ENCODE measurements around the gene TRIOBP. TPM values are rescaled to one million over a fixed set of nuclear protein-coding genes. Genes with fewer than 3 reads are reported as not detected.
A peak's percentile ranks its signal among the peaks of the same experiment; 100 is the strongest.
"Not testable (repeated sequence)": the region's sequence is repeated elsewhere in the genome, so short reads cannot be mapped to it uniquely, and the experiment has no call there.

TRIOBP gene
- total and polyA plus RNA-seq, 7 experiments from 2014 or later = 6.7 to 43.0 (median 22.9) TPM

DNA sequence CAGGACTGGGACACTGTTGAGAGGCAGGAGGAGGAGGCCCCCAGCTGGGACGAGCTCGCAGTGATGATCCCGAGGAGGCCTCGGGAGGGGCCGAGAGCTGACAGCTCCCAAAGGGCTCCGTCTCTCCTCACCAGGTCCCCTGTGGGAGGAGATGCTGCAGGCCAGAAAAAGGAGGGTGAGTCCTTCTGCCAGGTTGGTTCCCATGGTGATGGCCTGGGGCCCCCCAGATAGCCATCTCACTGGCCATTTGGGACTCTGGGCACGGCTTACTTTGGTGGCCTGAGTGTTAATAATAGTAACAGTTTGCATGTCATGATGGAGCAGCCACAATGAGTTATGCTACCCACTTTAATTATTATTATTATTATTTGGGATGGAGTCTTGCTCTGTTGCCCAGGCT lies 18.9 kb downstream of the TRIOBP start:
- Mint-ChIP-seq H3K27me3 (no peaks in the 10 kb centered on the region), H3K9me3 (no peaks in the 10 kb centered on the region), H3K36me3 (peaks cover 0 to 15% (median 7%) of the 10 kb centered on the region in 5 donors), H3K4me3 (no peak overlapping the region), H3K27ac (no peak overlapping the region), H3K4me1 (peaks cover 0 to 2% (median 0%) of the 10 kb centered on the region in 7 donors)
- ChIA-PET CTCF (no interaction called here), POLR2A (interaction anchor here (0.6 kb wide), 1 partner anchor 1179 kb away, joined by 4 read pairs; no protein-coding TSS in a partner anchor)
- H3K4me3 ChIP-seq (ENCODE audit: low read length) = no peak overlapping the region
- DNase-seq (no peak), ATAC-seq (no peak)
- no peaks in the 10 kb centered on the region for H3K4me1 ChIP-seq (ENCODE audit: control insufficient read depth in 2 of 2, insufficient read depth in 2 of 2, low read length in 2 of 2)
- H3K36me3 ChIP-seq (ENCODE audit: control insufficient read depth in 2 of 3, insufficient read depth in 3 of 3, low read length in 3 of 3) = peaks cover 0 to 1% (median 0%) of the 10 kb centered on the region in 3 experiments
- no peaks in the 10 kb centered on the region for H3K9me3 ChIP-seq (ENCODE audit: control insufficient read depth in 2 of 3, low read length in 3 of 3)
- H3K27me3 ChIP-seq (ENCODE audit: control insufficient read depth in 2 of 2, insufficient read depth in 2 of 2, low read length in 2 of 2) = no peaks in the 10 kb centered on the region
- intact Hi-C loops (cut with micrococcal nuclease) = no loop called here
- H3K27ac ChIP-seq (ENCODE audit: low read depth, low read length) = no peak overlapping the region

DNA sequence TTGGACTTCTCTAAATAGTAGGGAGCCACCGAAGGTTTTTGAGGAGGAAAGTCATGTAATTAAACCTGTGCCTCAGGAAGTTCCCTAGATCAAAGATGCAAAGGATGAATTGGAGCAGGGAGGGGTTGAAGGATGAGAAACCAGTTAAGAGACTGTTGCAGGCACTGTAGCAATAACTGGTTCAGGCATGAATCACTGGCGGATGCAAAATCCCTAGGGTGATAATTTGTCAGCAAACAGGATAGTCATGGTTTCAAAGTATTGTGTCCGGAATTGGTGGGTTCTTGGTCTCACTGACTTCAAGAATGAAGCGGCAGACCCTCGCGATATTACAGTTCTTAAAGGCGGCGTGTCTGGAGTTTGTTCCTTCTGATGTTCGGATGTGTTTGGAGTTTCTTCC lies 19.9 kb downstream of the TRIOBP start:
- intact Hi-C loops (cut with micrococcal nuclease) = no loop called here
- Histone ChIP-seq H3K4me3 (ENCODE audit: low read length) (no peak overlapping the region), H3K27me3 (ENCODE audit: control insufficient read depth in 2 of 2, insufficient read depth in 2 of 2, low read length in 2 of 2) (no peaks in the 10 kb centered on the region), H3K9me3 (ENCODE audit: control insufficient read depth in 2 of 3, low read length in 3 of 3) (no peaks in the 10 kb centered on the region), H3K4me1 (ENCODE audit: control insufficient read depth in 2 of 2, insufficient read depth in 2 of 2, low read length in 2 of 2) (no peaks in the 10 kb centered on the region), H3K36me3 (ENCODE audit: control insufficient read depth in 2 of 3, insufficient read depth in 3 of 3, low read length in 3 of 3) (no peaks in the 10 kb centered on the region), H3K27ac (ENCODE audit: low read depth, low read length) (no peak overlapping the region)
- CTCF ChIA-PET = no interaction called here
- Mint-ChIP-seq H3K36me3 (peaks cover 0 to 15% (median 7%) of the 10 kb centered on the region in 5 donors), H3K27me3 (no peaks in the 10 kb centered on the region), H3K27ac (no peak overlapping the region), H3K9me3 (no peaks in the 10 kb centered on the region), H3K4me3 (no peak overlapping the region), H3K4me1 (peaks cover 0 to 2% (median 0%) of the 10 kb centered on the region in 7 donors)
- DNase-seq (no peak), ATAC-seq (no peak)
- POLR2A ChIA-PET = no interaction called here

DNA sequence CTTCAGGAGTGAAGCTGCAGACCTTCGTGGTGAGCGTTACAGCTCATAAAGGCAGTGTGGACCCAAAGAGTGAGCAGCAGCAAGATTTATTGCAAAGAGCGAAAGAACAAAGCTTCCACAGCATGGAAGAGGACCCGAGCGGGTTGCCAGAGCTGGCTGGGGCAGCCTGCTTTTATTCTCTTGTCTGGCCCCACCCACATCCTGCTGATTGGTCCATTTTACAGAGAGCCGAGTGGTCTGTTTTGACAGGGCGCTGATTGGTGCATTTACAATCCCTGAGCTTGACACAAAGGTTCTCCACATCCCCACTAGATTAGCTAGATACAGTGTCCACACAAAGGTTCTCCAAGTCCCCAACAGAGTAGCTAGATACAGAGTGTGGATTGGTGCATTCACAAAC lies 20.4 kb downstream of the TRIOBP start:
- H3K4me1 Mint-ChIP-seq; H3K27me3 Mint-ChIP-seq; intact Hi-C loops (cut with micrococcal nuclease); H3K4me1 ChIP-seq (ENCODE audit: control insufficient read depth in 2 of 2, insufficient read depth in 2 of 2, low read length in 2 of 2); CTCF ChIA-PET; H3K4me3 ChIP-seq (ENCODE audit: low read length); ATAC-seq; DNase-seq; H3K4me3 Mint-ChIP-seq; H3K36me3 ChIP-seq (ENCODE audit: control insufficient read depth in 2 of 3, insufficient read depth in 3 of 3, low read length in 3 of 3); H3K27ac Mint-ChIP-seq; H3K27ac ChIP-seq (ENCODE audit: low read depth, low read length); POLR2A ChIA-PET; H3K9me3 ChIP-seq (ENCODE audit: control insufficient read depth in 2 of 3, low read length in 3 of 3); H3K27me3 ChIP-seq (ENCODE audit: control insufficient read depth in 2 of 2, insufficient read depth in 2 of 2, low read length in 2 of 2); H3K9me3 Mint-ChIP-seq: not testable (repeated sequence)
- peaks cover 0 to 15% (median 7%) of the 10 kb centered on the region in 5 donors for H3K36me3 Mint-ChIP-seq

DNA sequence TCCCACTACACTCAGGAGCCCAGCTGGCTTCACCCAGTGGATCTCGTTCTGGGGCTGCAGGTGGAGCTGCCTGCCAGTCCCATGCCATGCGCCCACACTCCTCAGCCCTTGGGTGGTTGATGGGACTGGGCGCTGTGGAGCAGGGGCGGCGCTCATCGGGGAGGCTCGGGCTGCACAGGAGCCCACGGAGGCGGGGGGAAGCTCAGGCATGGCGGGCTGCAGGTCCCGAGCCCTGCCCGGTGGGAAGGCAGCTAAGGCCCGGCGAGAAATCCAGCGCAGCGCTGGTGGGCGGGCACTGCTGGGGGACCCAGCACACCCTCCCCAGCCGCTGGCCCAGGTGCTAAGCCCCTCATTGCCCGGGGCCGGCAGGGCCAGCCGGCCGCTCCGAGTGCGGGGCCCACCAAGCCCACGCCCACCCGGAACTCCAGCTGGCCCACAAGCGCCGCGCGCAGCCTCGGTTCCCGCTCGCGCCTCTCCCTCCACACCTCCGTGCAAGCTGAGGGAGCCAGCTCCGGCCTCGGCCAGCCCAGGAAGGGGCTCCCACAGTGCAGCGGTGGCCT lies 21.0 kb downstream of the TRIOBP start:
- H3K27ac ChIP-seq (ENCODE audit: low read depth, low read length); H3K4me1 ChIP-seq (ENCODE audit: control insufficient read depth in 2 of 2, insufficient read depth in 2 of 2, low read length in 2 of 2); H3K4me1 Mint-ChIP-seq; H3K4me3 ChIP-seq (ENCODE audit: low read length); DNase-seq; H3K27me3 ChIP-seq (ENCODE audit: control insufficient read depth in 2 of 2, insufficient read depth in 2 of 2, low read length in 2 of 2); H3K9me3 ChIP-seq (ENCODE audit: control insufficient read depth in 2 of 3, low read length in 3 of 3); H3K27ac Mint-ChIP-seq; H3K36me3 ChIP-seq (ENCODE audit: control insufficient read depth in 2 of 3, insufficient read depth in 3 of 3, low read length in 3 of 3); H3K27me3 Mint-ChIP-seq; CTCF ChIA-PET; intact Hi-C loops (cut with micrococcal nuclease); POLR2A ChIA-PET; ATAC-seq; H3K4me3 Mint-ChIP-seq; H3K9me3 Mint-ChIP-seq: not testable (repeated sequence)
- peaks cover 0 to 15% (median 7%) of the 10 kb centered on the region in 5 donors for H3K36me3 Mint-ChIP-seq

DNA sequence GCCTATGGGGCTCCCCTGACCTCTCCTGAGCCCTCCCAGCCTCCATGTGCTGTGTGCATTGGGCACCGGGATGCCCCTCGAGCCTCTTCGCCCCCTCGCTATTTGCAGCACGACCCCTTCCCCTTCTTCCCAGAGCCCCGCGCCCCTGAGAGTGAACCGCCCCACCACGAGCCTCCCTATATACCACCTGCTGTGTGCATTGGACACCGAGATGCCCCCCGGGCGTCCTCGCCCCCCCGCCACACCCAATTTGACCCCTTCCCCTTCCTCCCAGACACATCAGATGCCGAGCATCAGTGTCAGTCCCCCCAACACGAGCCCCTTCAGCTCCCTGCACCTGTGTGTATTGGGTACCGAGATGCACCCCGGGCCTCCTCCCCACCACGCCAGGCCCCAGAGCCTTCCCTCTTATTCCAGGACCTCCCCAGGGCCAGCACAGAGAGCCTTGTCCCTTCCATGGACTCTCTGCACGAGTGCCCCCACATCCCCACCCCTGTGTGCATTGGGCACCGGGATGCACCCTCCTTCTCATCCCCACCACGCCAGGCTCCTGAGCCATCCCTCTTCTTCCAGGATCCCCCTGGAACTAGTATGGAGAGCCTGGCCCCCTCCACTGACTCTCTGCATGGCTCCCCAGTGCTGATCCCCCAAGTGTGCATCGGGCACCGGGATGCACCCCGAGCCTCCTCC lies 28.8 kb downstream of the TRIOBP start:
- H3K27me3 ChIP-seq (ENCODE audit: control insufficient read depth in 2 of 2, insufficient read depth in 2 of 2, low read length in 2 of 2) = no peaks in the 10 kb centered on the region
- H3K36me3 ChIP-seq (ENCODE audit: control insufficient read depth in 2 of 3, insufficient read depth in 3 of 3, low read length in 3 of 3) = peaks cover 0 to 6% (median 0%) of the 10 kb centered on the region in 3 experiments
- H3K9me3 Mint-ChIP-seq = peaks cover 0 to 2% (median 0%) of the 10 kb centered on the region in 11 donors
- H3K4me3 Mint-ChIP-seq = no peak overlapping the region
- H3K27ac Mint-ChIP-seq = no peak overlapping the region
- CTCF ChIA-PET = no interaction called here
- H3K4me1 ChIP-seq (ENCODE audit: control insufficient read depth in 2 of 2, insufficient read depth in 2 of 2, low read length in 2 of 2) = no peaks in the 10 kb centered on the region
- DNase-seq (no peak), ATAC-seq (no peak)
- intact Hi-C loops (cut with micrococcal nuclease) = no loop called here
- no peaks in the 10 kb centered on the region for H3K9me3 ChIP-seq (ENCODE audit: control insufficient read depth in 2 of 3, low read length in 3 of 3)
- H3K27ac ChIP-seq (ENCODE audit: low read depth, low read length) = no peak overlapping the region
- no peaks in the 10 kb centered on the region for H3K27me3 Mint-ChIP-seq
- H3K4me1 Mint-ChIP-seq = peaks cover 0 to 3% (median 0%) of the 10 kb centered on the region in 7 donors
- no peak overlapping the region for H3K4me3 ChIP-seq (ENCODE audit: low read length)
- POLR2A ChIA-PET = no interaction called here
- peaks cover 0 to 19% (median 6%) of the 10 kb centered on the region in 5 donors for H3K36me3 Mint-ChIP-seq

DNA sequence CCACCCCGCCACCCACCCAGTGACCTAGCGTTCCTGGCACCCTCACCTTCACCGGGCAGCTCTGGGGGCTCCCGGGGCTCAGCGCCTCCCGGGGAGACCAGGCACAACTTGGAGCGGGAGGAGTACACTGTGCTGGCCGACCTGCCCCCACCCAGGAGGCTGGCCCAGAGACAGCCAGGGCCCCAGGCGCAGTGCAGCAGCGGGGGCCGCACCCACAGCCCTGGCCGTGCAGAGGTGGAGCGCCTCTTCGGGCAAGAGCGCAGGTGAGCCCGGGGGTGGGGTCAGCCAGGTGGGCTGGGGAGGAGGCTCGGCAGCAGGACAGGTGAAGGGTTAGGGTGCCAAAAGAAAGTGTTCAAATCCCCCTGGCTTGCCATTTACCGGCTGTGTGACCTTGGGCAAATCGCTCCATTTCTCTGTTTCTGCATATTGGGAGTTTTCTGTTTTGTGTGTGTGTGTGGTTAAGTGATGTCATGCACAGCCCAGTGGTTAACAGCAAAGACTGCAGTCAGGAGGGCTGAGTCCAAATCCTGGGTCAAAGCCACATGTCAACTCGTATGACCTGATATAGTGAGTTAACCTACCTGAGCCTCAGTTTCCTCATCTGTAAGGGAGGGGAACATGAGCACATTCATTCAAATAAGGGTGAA lies 29.5 kb downstream of the TRIOBP start:
- peak overlapping the region in 1 of 9 donors; percentile 55 for H3K27ac Mint-ChIP-seq
- peaks cover 0 to 3% (median 0%) of the 10 kb centered on the region in 7 donors for H3K4me1 Mint-ChIP-seq
- peaks cover 0 to 19% (median 6%) of the 10 kb centered on the region in 5 donors for H3K36me3 Mint-ChIP-seq
- Histone ChIP-seq H3K36me3 (ENCODE audit: control insufficient read depth in 2 of 3, insufficient read depth in 3 of 3, low read length in 3 of 3) (peaks cover 0 to 6% (median 0%) of the 10 kb centered on the region in 3 experiments), H3K4me1 (ENCODE audit: control insufficient read depth in 2 of 2, insufficient read depth in 2 of 2, low read length in 2 of 2) (no peaks in the 10 kb centered on the region), H3K4me3 (ENCODE audit: low read length) (no peak overlapping the region), H3K27me3 (ENCODE audit: control insufficient read depth in 2 of 2, insufficient read depth in 2 of 2, low read length in 2 of 2) (no peaks in the 10 kb centered on the region), H3K27ac (ENCODE audit: low read depth, low read length) (no peak overlapping the region), H3K9me3 (ENCODE audit: control insufficient read depth in 2 of 3, low read length in 3 of 3) (no peaks in the 10 kb centered on the region)
- H3K4me3 Mint-ChIP-seq = no peak overlapping the region
- intact Hi-C loops (cut with micrococcal nuclease) = no loop called here
- DNase-seq (no peak), ATAC-seq (no peak)
- H3K27me3 Mint-ChIP-seq = no peaks in the 10 kb centered on the region
- ChIA-PET POLR2A (interaction anchor here (0.6 kb wide), 1 partner anchor 55 kb away, joined by 3 read pairs; no protein-coding TSS in a partner anchor), CTCF (no interaction called here)
- H3K9me3 Mint-ChIP-seq = peaks cover 0 to 2% (median 0%) of the 10 kb centered on the region in 11 donors
